ENCODE data around the gene RAB28. TPM values are rescaled to one million over a fixed set of nuclear protein-coding genes. Genes with fewer than 3 reads are reported as not detected.

RAB28 gene
- polyA plus RNA-seq, 6 donors from 2014 or later, result 15.0 to 34.6 (median 18.8) TPM

DNA sequence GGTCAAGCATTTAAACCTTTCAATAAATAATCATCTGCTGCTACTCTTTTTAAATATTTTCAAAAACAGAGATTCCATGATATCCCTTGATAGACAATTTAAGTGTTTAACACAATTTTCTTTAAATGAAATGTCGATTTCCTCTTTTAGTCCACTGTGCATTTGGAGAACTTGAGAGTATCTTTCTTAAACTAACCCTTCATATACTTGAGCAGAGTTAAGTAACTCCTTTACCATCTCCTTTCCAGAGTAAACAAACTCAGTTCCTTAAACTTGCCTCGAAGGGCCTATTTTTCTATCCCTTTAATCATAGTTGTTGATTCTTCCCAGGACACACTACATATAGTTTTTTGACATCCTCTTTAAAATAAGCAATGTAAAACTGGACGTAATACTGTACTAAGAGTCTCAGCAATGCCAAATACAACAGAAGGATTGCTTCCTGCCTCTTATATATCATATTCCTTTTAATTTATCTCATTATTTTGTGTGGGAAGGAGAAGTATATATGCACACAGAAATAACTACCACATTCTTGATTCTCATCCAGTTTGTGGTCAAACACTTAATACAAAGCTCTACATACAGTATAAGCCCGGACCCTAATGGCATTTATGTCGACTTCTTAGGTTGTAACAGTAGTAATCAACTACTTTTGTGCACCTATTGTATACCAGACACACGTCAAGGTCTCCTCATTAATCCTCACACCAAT lies 22.8 kb downstream of the RAB28 start:
- ATAC-seq (ENCODE audit: low read depth in 2 of 2), result no peak
- no peak overlapping the region for H3K27ac Mint-ChIP-seq
- H3K4me1 Mint-ChIP-seq, result peaks cover 4 to 10% (median 6%) of the 10 kb centered on the region in 3 donors
- H3K4me3 Mint-ChIP-seq, result no peak overlapping the region
- H3K36me3 Mint-ChIP-seq, result peaks cover 25 to 30% of the 10 kb centered on the region in 2 donors
- no peak for DNase-seq
- H3K9me3 Mint-ChIP-seq, result peaks cover 0 to 9% (median 5%) of the 10 kb centered on the region in 7 donors
- H3K27me3 Mint-ChIP-seq, result no peaks in the 10 kb centered on the region

DNA sequence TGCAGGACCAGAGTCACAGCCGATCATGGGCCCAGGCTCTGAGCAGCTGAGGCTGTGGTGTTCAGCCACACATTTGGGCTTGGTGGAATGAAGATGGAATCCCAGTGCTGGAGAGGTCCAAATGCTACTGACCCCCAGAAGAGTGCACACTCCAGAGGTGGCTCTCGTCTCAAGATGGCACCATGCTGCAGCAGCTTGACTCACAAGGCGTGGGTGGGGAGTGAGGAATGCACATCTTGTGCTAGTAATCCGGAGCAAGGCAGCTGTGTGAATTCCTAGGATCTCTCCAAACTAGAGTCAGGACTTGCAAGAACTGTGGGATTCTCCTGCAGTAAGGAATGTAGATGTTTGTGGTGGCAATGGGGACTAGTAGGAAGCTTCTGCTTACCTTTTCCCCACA lies 28.7 kb downstream of the RAB28 start:
- H3K4me1 Mint-ChIP-seq, result peaks cover 8 to 18% (median 11%) of the 10 kb centered on the region in 3 donors
- H3K27me3 Mint-ChIP-seq, result no peaks in the 10 kb centered on the region
- peaks cover 0 to 24% (median 9%) of the 10 kb centered on the region in 7 donors for H3K9me3 Mint-ChIP-seq
- DNase-seq, result no peak
- H3K4me3 Mint-ChIP-seq, result peak overlapping the region in 1 of 8 donors; percentile 51
- peaks cover 28 to 48% of the 10 kb centered on the region in 2 donors for H3K36me3 Mint-ChIP-seq
- H3K27ac Mint-ChIP-seq, result no peak overlapping the region
- no peak for ATAC-seq (ENCODE audit: low read depth in 2 of 2)

DNA sequence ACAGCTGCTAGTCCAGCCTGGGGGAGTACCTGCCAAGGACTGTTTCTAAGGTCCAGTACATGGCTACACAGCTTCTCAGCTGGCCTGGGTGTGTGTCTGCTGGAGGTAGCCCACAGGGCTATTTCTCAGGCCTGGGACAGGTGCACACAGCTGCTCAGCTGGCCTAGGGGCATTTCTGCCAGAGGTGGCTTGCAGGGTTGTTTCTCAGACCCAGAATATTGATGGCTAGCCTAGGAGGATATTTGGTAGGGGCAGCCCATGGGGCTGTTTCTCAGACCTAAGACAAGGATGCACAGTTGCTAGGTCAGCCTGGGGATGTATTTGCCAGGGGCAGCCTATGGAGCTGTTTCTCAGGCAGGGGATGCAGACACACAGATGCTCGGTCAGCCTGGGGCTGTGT lies 29.4 kb downstream of the RAB28 start:
- DNase-seq, result no peak
- H3K9me3 Mint-ChIP-seq, result peaks cover 0 to 24% (median 9%) of the 10 kb centered on the region in 7 donors
- no peak overlapping the region for H3K27ac Mint-ChIP-seq
- ATAC-seq (ENCODE audit: low read depth in 2 of 2), result no peak
- H3K4me1 Mint-ChIP-seq, result peaks cover 8 to 18% (median 11%) of the 10 kb centered on the region in 3 donors
- H3K27me3 Mint-ChIP-seq, result no peaks in the 10 kb centered on the region
- peaks cover 28 to 47% of the 10 kb centered on the region in 2 donors for H3K36me3 Mint-ChIP-seq
- H3K4me3 Mint-ChIP-seq, result peak overlapping the region in 1 of 8 donors; percentile 37

DNA sequence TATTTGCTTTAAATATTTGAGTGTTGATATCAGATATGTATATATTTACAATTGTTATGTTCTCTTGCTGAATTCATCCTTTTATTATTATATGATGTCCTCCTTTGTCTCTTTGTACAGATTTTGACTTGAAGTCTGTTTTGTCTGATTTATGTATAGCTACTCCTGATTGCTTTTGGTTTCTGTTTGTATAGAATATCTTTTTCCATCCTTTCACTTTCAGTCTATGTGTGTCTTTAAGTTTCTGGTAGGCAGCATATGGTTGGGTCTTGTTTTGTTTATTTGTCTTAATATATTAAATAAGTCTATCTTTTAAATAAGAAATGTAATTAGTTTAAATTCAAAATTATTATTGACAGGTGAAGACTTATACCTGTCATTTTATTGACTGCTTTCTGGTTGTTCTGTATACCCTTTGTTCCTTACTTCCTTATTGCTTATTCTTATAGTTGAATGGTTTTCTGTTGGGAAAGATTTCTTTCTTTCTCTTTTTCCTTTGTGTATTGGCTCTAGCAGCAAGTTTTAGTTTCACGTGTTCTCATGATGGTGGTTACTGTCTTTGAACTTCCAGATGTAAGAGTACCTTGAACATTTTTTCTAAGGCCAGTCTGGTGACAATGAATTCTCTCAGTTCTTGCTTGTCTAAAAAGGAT lies 31.1 kb downstream of the RAB28 start:
- peaks cover 0 to 24% (median 9%) of the 10 kb centered on the region in 7 donors for H3K9me3 Mint-ChIP-seq

DNA sequence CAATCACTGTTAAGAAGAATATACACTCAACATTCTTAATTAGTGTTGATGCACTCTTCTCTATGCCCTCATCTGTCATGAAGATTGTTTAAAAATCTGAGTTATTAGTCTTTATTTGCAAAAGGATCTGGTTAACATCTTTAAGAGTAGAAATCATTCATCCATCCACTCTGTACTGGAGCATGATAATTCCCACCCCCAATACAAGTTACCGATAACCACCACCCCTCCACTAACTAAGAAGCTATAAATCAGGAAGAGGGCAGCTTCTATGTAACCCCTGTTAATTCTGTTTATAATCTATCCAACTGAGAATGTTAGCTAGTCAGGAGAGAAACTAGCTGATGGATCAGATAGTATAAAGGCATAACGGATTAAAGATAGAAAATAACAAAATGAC lies 34.5 kb downstream of the RAB28 start:
- Mint-ChIP-seq H3K27ac (peak overlapping the region in 1 of 6 donors; percentile 49), H3K9me3 (peaks cover 3 to 24% (median 9%) of the 10 kb centered on the region in 7 donors), H3K27me3 (no peaks in the 10 kb centered on the region), H3K4me1 (peaks cover 11 to 18% (median 15%) of the 10 kb centered on the region in 3 donors), H3K36me3 (peaks cover 28 to 30% of the 10 kb centered on the region in 2 donors), H3K4me3 (no peak overlapping the region)
- no peak for DNase-seq
- no peak for ATAC-seq (ENCODE audit: low read depth in 2 of 2)

More for the DNA sequence above, 31.1 kb downstream of the RAB28 start:
- H3K27ac Mint-ChIP-seq, result peak overlapping the region in 2 of 6 donors; percentile 79 to 92
- H3K4me1 Mint-ChIP-seq, result peaks cover 8 to 18% (median 11%) of the 10 kb centered on the region in 3 donors
- peaks cover 27 to 34% of the 10 kb centered on the region in 2 donors for H3K36me3 Mint-ChIP-seq
- H3K4me3 Mint-ChIP-seq, result peak overlapping the region in 2 of 8 donors; percentile 17 to 27
- DNase-seq (no peak), ATAC-seq (ENCODE audit: low read depth in 2 of 2) (peak; percentile 46 to 50)
- no peaks in the 10 kb centered on the region for H3K27me3 Mint-ChIP-seq

DNA sequence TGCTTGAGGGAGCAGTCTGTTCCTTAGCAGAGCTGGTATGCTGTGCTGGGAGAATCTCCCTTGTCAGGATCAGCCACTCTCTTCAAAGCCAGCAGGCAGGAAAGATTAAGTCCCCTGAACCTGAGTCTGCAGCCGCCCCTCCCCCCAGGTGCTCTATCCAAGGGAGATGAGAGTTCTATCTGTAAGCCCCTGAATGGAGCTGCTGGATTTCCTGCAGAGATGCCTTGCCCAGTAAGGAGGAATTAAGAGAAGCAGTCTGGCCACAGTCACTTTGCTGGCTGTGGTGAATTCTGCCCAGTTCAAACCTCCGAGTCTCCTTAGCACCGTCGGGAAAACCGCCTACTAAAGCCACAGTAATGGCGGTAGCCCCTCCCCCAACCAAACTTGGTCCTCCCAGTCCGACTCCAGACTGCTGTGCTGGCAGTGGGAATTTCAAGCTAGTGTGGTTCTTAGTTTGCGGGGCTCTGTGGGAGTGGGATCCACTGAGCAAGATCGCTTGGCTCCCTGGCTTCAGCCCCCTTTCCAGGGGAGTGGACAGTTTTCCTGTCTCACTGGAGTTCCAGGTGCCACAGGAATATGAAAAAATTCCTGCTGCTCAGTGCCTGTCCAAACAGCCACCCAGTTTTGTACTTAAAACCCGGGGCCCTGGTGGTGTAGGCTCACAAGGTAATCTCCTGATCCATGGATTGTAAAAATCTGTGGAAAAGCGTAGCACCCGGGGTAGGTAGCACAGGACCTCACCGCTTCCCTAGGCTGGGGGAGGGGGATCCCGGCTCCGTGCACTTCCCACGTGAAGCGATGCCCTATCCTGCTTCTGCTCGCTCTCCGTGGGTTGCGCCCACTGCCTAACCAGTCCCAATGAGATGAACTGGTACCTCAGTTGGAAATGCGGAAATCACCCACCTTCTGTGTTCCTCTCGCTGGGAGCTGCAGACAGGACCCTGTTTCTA lies 38.0 kb downstream of the RAB28 start:
- H3K4me3 Mint-ChIP-seq, result no peak overlapping the region

DNA sequence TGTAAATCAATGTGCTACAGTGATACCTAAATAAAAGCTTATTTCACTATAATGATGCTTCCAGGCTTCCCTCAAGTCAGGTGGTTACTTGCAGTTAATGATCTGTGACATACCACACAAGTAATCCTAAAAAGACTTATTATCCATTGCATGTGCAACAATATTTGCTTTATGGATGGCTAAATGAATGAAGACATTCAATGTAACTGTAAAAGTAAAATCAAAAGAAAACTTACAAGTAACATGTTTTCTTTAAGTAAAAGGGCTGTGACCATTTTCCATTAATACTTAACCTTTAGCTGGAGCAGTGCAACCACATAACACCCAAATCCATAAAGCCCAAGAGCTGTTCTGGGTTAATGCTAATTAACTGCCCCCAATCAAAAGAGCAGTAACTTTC lies 42.6 kb downstream of the RAB28 start:
- Mint-ChIP-seq H3K27ac (no peak overlapping the region), H3K9me3 (peaks cover 3 to 31% (median 16%) of the 10 kb centered on the region in 7 donors), H3K4me1 (peaks cover 0 to 6% (median 0%) of the 10 kb centered on the region in 3 donors), H3K27me3 (no peaks in the 10 kb centered on the region), H3K36me3 (peaks cover 18 to 21% of the 10 kb centered on the region in 2 donors), H3K4me3 (no peak overlapping the region)
- ATAC-seq (ENCODE audit: low read depth in 2 of 2) (no peak), DNase-seq (no peak)

More for the DNA sequence above, 38.0 kb downstream of the RAB28 start:
- Mint-ChIP-seq H3K27ac (peak overlapping the region in 2 of 6 donors; percentile 23 to 82), H3K4me1 (peaks cover 0 to 7% (median 0%) of the 10 kb centered on the region in 3 donors), H3K9me3 (peaks cover 0 to 3% (median 0%) of the 10 kb centered on the region in 7 donors), H3K27me3 (no peaks in the 10 kb centered on the region), H3K36me3 (peaks cover 14 to 21% of the 10 kb centered on the region in 2 donors)
- DNase-seq (no peak), ATAC-seq (ENCODE audit: low read depth in 2 of 2) (no peak)

DNA sequence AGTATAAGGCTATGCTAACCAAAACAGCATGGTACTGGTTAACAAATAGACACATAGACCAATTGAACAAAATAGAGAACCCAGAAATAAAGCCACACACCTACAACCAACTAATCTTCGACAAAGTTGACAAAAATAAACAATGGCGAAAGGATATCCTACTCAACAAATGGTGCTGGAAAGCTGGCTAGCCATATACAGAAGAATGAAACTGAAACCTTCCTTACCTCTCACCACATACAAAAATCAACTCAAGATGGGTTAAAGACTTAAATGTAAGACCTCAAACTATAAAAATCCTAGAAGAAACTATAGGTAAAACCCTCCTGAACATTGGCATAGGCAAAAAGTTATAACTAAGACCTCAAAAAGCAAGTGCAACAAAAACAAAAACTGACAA lies 47.2 kb downstream of the RAB28 start:
- peaks cover 22 to 32% of the 10 kb centered on the region in 2 donors for H3K36me3 Mint-ChIP-seq
- H3K27ac Mint-ChIP-seq, result no peak overlapping the region
- peaks cover 5 to 47% (median 29%) of the 10 kb centered on the region in 7 donors for H3K9me3 Mint-ChIP-seq
- no peak for DNase-seq
- H3K27me3 Mint-ChIP-seq, result no peaks in the 10 kb centered on the region
- H3K4me3 Mint-ChIP-seq, result no peak overlapping the region
- ATAC-seq (ENCODE audit: low read depth in 2 of 2), result no peak
- peaks cover 27 to 44% (median 29%) of the 10 kb centered on the region in 3 donors for H3K4me1 Mint-ChIP-seq

DNA sequence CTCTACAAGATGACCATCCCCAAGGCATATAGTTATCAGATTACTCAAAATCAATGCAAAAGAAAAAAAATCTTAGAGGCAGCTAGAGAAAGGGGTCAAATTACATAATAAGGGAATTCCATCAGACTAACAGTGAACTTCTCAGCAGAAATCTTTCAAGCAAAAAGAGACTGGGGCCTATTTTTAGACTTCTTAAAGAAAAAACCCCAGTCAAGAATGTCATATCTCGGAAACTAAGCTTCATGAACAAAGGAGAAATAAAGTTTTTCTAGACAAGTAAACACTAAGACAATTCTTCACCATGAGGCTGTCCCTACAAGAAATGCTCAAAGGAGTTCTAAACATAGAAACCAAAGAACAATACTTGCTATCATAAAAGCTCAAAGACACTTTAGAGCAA lies 51.7 kb downstream of the RAB28 start:
- Mint-ChIP-seq H3K4me1 (peaks cover 41 to 72% (median 43%) of the 10 kb centered on the region in 3 donors), H3K27ac (peak overlapping the region in 2 of 6 donors; percentile 18 to 39), H3K27me3 (no peaks in the 10 kb centered on the region), H3K9me3 (peaks cover 5 to 26% (median 20%) of the 10 kb centered on the region in 7 donors), H3K4me3 (peak overlapping the region in 5 of 8 donors; percentile 6 to 71 (median 9)), H3K36me3 (peaks cover 33% of the 10 kb centered on the region in 2 donors)
- ATAC-seq (ENCODE audit: low read depth in 2 of 2), result no peak
- DNase-seq, result no peak

DNA sequence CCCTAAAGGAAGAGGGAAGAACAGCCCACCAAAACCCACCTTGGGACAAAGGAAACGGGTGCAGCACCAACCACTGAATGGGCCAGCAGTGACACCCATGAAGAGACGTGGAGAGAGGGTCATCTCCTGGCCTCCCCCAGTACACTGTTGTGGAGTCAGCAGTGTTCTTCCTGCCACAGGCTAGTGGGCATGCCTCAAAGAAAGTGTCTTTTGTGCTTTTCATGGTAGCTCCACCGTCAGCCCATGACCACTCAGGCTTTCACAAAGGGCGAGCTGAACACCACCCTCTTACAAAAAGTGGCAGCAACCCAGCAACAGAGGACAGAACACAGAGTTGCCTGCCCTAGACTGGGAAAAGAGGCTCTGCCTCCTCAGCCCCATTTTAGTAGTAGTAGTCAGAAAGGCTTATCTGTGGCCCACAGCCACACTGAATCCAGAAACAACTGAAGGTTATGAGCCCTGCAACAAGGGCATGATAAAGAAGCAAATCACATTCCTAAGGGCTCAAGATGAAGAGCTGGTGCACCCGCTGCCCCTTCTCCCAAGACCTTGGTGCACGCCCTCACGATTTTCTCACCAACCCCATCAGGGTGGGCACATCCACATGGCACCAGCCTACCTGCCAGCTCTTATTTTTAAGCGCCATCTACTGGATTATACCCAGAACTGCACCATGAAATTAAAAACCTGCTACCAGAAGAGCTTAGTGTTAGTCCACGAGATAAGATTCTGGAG lies 53.1 kb downstream of the RAB28 start:
- Mint-ChIP-seq H3K36me3 (peaks cover 22 to 26% of the 10 kb centered on the region in 2 donors), H3K27ac (peak overlapping the region in 1 of 6 donors; percentile 83)
- ATAC-seq (ENCODE audit: low read depth in 2 of 2), result no peak

DNA sequence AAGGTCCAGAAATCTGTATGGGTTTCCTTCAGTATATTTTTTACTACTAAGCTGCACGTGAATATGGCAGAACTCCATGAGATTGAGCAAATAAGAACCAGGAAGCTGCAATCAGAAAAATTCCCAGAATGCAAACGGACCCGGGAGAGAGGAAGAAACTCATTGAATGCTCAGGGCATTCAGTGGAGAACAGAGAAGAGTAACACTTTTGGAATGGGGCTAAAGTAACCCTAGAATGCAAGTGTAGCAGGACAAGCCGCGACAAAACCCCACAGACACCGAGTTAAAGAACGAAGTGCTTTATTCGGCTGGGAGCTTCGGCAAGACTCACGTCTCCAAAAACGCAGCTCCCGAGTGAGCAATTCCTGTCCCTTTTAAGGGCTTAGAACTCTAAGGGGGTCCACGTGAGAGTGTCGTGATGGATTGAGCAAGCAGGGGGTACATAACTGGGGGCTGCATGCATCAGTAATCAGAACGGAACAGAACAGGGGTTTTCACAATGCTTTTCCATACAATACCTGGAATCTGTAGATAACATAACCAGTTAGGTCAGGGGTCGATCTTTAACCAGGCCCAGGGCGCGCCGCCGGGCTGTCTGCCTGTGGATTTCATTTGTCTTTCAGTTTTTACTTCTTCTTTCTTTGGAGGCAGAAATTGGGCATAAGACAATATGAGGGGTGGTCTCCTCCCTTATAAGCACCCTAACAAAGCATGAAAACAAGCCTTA lies 56.4 kb downstream of the RAB28 start:
- ATAC-seq (ENCODE audit: low read depth in 2 of 2) (no peak), DNase-seq (no peak)
- Mint-ChIP-seq H3K4me3 (no peak overlapping the region), H3K27ac (peak overlapping the region in 1 of 6 donors; percentile 20), H3K27me3 (no peaks in the 10 kb centered on the region), H3K4me1 (peaks cover 24 to 38% (median 27%) of the 10 kb centered on the region in 3 donors), H3K36me3 (peaks cover 20 to 23% of the 10 kb centered on the region in 2 donors), H3K9me3 (peaks cover 0 to 6% (median 0%) of the 10 kb centered on the region in 7 donors)

More for the DNA sequence above, 53.1 kb downstream of the RAB28 start:
- H3K4me1 Mint-ChIP-seq, result peaks cover 41 to 71% (median 44%) of the 10 kb centered on the region in 3 donors
- no peaks in the 10 kb centered on the region for H3K27me3 Mint-ChIP-seq
- DNase-seq, result no peak
- H3K4me3 Mint-ChIP-seq, result peak overlapping the region in 1 of 8 donors; percentile 34
- H3K9me3 Mint-ChIP-seq, result peaks cover 5 to 12% (median 8%) of the 10 kb centered on the region in 7 donors
